Mucosa of rectum (tissue), 2 donors: ENCODE results near the gene GRIN2C.

Experiments
- H3K27ac ChIP-seq, 2 donors: one replicate each; pipeline ENCODE4 v1.7.0; 2013; ENCODE audit warnings: inconsistent platforms in 2 of 2, low read depth in 2 of 2, low read length in 2 of 2
- H3K27me3 ChIP-seq, 2 donors: one replicate each; pipeline ENCODE4 v1.7.0; 2013; ENCODE audit warnings: low read length in 2 of 2; ENCODE audit not compliant: control insufficient read depth in 2 of 2, insufficient read depth in 2 of 2
- H3K36me3 ChIP-seq, 2 donors: one replicate each; pipeline ENCODE4 v1.7.0; 2013; ENCODE audit warnings: low read length in 2 of 2; ENCODE audit not compliant: control insufficient read depth in 2 of 2, insufficient read depth in 2 of 2
- H3K4me1 ChIP-seq, 2 donors: one replicate each; pipeline ENCODE4 v1.7.0; 2013; ENCODE audit warnings: low read length in 2 of 2, mild to moderate bottlenecking in 1 of 2; ENCODE audit not compliant: control insufficient read depth in 2 of 2, insufficient read depth in 2 of 2
- H3K4me3 ChIP-seq, 2 donors: one replicate each; pipeline ENCODE4 v1.7.0; 2013; ENCODE audit warnings: low read length in 2 of 2
- H3K9ac ChIP-seq, 2 donors: one replicate each; pipeline ENCODE4 v1.7.0; 2013; ENCODE audit warnings: low read length in 2 of 2, low read depth in 1 of 2, mild to moderate bottlenecking in 1 of 2
- H3K9me3 ChIP-seq, 2 donors: one replicate each; pipeline ENCODE4 v1.7.0; 2013; ENCODE audit warnings: low read length in 2 of 2; ENCODE audit not compliant: control insufficient read depth in 2 of 2
- donor health status: healthy.
- donor health status: Normal muscosa, but diverticular disease.

The GRIN2C gene

GRCh38 chr17:74898376-74898946 is 38.8 kb upstream of the GRIN2C start:
- Histone ChIP-seq H3K4me3 (no peak overlapping the region), H3K9me3 (no peaks in the 10 kb centered on the region), H3K27ac (no peak overlapping the region), H3K9ac (no peak overlapping the region), H3K27me3 (peaks cover 16 to 18% of the 10 kb centered on the region in 2 donors), H3K4me1 (no peaks in the 10 kb centered on the region), H3K36me3 (no peaks in the 10 kb centered on the region)

GRCh38 chr17:74893936-74894671 is 34.4 kb upstream of the GRIN2C start:
- Histone ChIP-seq H3K9me3 (no peaks in the 10 kb centered on the region), H3K27ac (no peak overlapping the region), H3K36me3 (no peaks in the 10 kb centered on the region), H3K4me1 (peaks cover 0 to 4% of the 10 kb centered on the region in 2 donors), H3K9ac (no peak overlapping the region), H3K4me3 (no peak overlapping the region), H3K27me3 (peaks cover 25 to 34% of the 10 kb centered on the region in 2 donors)

GRCh38 chr17:74892974-74893911 is 33.6 kb upstream of the GRIN2C start, which contains the start of gene FADS6:
TSS of gene FADS6 (minus strand) at chr17:74893633. CDS start at chr17:74893595, 38 bp downstream.
- H3K9me3 ChIP-seq: no peaks in the 10 kb centered on the region
- H3K27me3 ChIP-seq: peaks cover 29 to 34% of the 10 kb centered on the region in 2 donors
- peaks cover 0 to 4% of the 10 kb centered on the region in 2 donors for H3K4me1 ChIP-seq
- H3K27ac ChIP-seq: no peak within 1 kb of the TSS
- no peak within 1 kb of the TSS for H3K9ac ChIP-seq
- peak within 1 kb of the TSS; percentile 20 to 43 for H3K4me3 ChIP-seq
- no peaks in the 10 kb centered on the region for H3K36me3 ChIP-seq

- H3K9ac ChIP-seq: no peak overlapping the region
- H3K27ac ChIP-seq: no peak overlapping the region
- peaks cover 29 to 34% of the 10 kb centered on the region in 2 donors for H3K27me3 ChIP-seq
- H3K9me3 ChIP-seq: no peaks in the 10 kb centered on the region
- H3K4me3 ChIP-seq: peak overlapping the region in 1 of 2 donors; percentile 43
- peaks cover 0 to 4% of the 10 kb centered on the region in 2 donors for H3K4me1 ChIP-seq
- H3K36me3 ChIP-seq: no peaks in the 10 kb centered on the region
These were observed 32.5 kb upstream of the GRIN2C start for GRCh38 chr17:74892013-74892841.

- no peak overlapping the region for H3K9ac ChIP-seq
- peaks cover 25 to 31% of the 10 kb centered on the region in 2 donors for H3K27me3 ChIP-seq
- peaks cover 0 to 4% of the 10 kb centered on the region in 2 donors for H3K4me1 ChIP-seq
- H3K4me3 ChIP-seq: no peak overlapping the region
- no peaks in the 10 kb centered on the region for H3K36me3 ChIP-seq
- H3K27ac ChIP-seq: no peak overlapping the region
- H3K9me3 ChIP-seq: no peaks in the 10 kb centered on the region
These were observed 30.9 kb upstream of the GRIN2C start for GRCh38 chr17:74890554-74890953.

GRCh38 chr17:74888469-74888868 is 28.8 kb upstream of the GRIN2C start:
- Histone ChIP-seq H3K9me3 (no peaks in the 10 kb centered on the region), H3K4me1 (peaks cover 0 to 4% of the 10 kb centered on the region in 2 donors), H3K27ac (no peak overlapping the region), H3K36me3 (no peaks in the 10 kb centered on the region), H3K4me3 (no peak overlapping the region), H3K9ac (no peak overlapping the region), H3K27me3 (peaks cover 15 to 17% of the 10 kb centered on the region in 2 donors)

GRCh38 chr17:74883241-74883745 is 23.6 kb upstream of the GRIN2C start:
- peaks cover 0 to 2% of the 10 kb centered on the region in 2 donors for H3K27me3 ChIP-seq
- H3K4me3 ChIP-seq: no peak overlapping the region
- no peaks in the 10 kb centered on the region for H3K36me3 ChIP-seq
- peaks cover 3 to 5% of the 10 kb centered on the region in 2 donors for H3K4me1 ChIP-seq
- no peak overlapping the region for H3K27ac ChIP-seq
- no peak overlapping the region for H3K9ac ChIP-seq
- no peaks in the 10 kb centered on the region for H3K9me3 ChIP-seq

GRCh38 chr17:74882517-74883240 is 23.0 kb upstream of the GRIN2C start:
- Histone ChIP-seq H3K36me3 (no peaks in the 10 kb centered on the region), H3K27me3 (peaks cover 0 to 1% of the 10 kb centered on the region in 2 donors), H3K4me3 (no peak overlapping the region), H3K9me3 (no peaks in the 10 kb centered on the region), H3K27ac (no peak overlapping the region), H3K9ac (no peak overlapping the region), H3K4me1 (peaks cover 8 to 10% of the 10 kb centered on the region in 2 donors)

- Histone ChIP-seq H3K4me3 (no peak overlapping the region), H3K9me3 (no peaks in the 10 kb centered on the region), H3K27ac (no peak overlapping the region), H3K9ac (no peak overlapping the region), H3K4me1 (peaks cover 9 to 11% of the 10 kb centered on the region in 2 donors), H3K36me3 (no peaks in the 10 kb centered on the region), H3K27me3 (peaks cover 0 to 1% of the 10 kb centered on the region in 2 donors)
These were observed 21.4 kb upstream of the GRIN2C start for GRCh38 chr17:74881073-74881472.
